ENCODE data around the gene CMC4. TPM values are rescaled to one million over a fixed set of nuclear protein-coding genes. Genes with fewer than 3 reads are reported as not detected.

CMC4 gene
- total RNA-seq, 2 experiments from 2014 or later, result 14.3 to 30.6 TPM

DNA sequence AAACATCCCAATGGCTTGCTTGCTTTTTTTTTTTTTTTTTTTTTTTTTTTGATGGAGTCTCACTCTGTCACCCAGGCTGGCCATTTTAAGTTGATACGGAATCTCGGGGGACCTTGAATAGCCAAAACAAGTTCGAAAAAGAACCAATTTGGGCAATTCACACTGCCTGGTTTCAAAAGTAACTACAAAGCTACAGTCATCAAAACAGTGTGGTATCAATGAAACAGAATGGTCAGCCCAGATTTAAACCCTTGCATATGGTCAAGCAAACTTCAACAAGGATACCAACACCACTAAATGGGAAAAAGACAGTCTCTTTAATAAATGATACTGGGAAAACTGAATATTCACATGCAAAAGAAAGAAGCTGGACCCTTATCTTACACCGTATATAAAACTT lies 42.2 kb upstream of the CMC4 start:
- H3K4me2 ChIP-seq (ENCODE audit: low read length), result no peak overlapping the region
- no peak overlapping the region for H3K27ac ChIP-seq (ENCODE audit: low read depth, low read length, poor library complexity, severe bottlenecking)
- DNase-seq (ENCODE audit: low spot score), result no peak
- no peak overlapping the region for H3K4me3 ChIP-seq (ENCODE audit: low read depth, low read length, poor library complexity, severe bottlenecking)
- TF ChIP-seq, protein P1, sequence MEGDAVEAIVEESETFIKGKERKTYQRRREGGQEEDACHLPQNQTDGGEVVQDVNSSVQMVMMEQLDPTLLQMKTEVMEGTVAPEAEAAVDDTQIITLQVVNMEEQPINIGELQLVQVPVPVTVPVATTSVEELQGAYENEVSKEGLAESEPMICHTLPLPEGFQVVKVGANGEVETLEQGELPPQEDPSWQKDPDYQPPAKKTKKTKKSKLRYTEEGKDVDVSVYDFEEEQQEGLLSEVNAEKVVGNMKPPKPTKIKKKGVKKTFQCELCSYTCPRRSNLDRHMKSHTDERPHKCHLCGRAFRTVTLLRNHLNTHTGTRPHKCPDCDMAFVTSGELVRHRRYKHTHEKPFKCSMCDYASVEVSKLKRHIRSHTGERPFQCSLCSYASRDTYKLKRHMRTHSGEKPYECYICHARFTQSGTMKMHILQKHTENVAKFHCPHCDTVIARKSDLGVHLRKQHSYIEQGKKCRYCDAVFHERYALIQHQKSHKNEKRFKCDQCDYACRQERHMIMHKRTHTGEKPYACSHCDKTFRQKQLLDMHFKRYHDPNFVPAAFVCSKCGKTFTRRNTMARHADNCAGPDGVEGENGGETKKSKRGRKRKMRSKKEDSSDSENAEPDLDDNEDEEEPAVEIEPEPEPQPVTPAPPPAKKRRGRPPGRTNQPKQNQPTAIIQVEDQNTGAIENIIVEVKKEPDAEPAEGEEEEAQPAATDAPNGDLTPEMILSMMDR (conservative IDR thresholded peaks at IDR 0.05; ENCODE audit: low read length), result no peak
- TF ChIP-seq EZH2phosphoT487 (IDR thresholded peaks at IDR 0.05; ENCODE audit: borderline replicate concordance, low read depth, low read length), result no peak
- H3K36me3 ChIP-seq (ENCODE audit: insufficient read depth, low read length), result peaks cover 39% of the 10 kb centered on the region
- CTCF ChIA-PET (ENCODE audit: unreplicated experiment), result no interaction called here
- H2AFZ ChIP-seq (ENCODE audit: low read length), result no peak overlapping the region
- no TSS peak for BruUV-seq (replicated peaks)
- no peaks in the 10 kb centered on the region for H3K9me3 ChIP-seq (ENCODE audit: low read length)
- no peaks in the 10 kb centered on the region for H4K20me1 ChIP-seq (ENCODE audit: insufficient read depth, low read length)
- intact Hi-C loops (cut with micrococcal nuclease; ENCODE audit: unreplicated experiment), result no loop called here
- H3K79me2 ChIP-seq (ENCODE audit: insufficient read depth, low read depth, low read length), result no peaks in the 10 kb centered on the region
- H3K4me1 ChIP-seq (ENCODE audit: insufficient read depth, low read length, poor library complexity, severe bottlenecking), result no peaks in the 10 kb centered on the region
- POLR2A ChIA-PET, result no interaction called here
- no peaks in the 10 kb centered on the region for H3K9me2 ChIP-seq (ENCODE audit: insufficient read depth, low read length)

DNA sequence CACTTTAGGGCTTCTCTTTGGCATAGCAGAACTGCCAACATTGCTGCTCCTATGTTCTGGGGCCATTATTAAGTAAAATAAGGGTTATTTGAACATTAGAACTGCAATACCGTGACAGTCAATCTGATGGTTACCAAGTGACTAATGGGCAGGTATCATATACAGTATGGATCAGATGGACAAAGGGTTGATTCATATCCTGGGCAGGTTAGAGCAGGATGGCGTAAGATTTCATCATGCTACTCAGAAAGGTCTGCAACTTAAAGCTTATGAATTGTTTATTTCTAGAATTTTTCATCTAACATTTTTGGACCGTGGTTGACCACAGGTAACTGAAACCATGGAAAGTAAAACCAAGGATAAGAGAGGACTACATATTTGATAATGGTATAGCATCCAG lies 41.2 kb upstream of the CMC4 start:
- Histone ChIP-seq H3K4me1 (ENCODE audit: insufficient read depth, low read length, poor library complexity, severe bottlenecking) (no peaks in the 10 kb centered on the region), H4K20me1 (ENCODE audit: insufficient read depth, low read length) (no peaks in the 10 kb centered on the region), H2AFZ (ENCODE audit: low read length) (no peak overlapping the region), H3K4me3 (ENCODE audit: low read depth, low read length, poor library complexity, severe bottlenecking) (no peak overlapping the region), H3K36me3 (ENCODE audit: insufficient read depth, low read length) (peaks cover 40% of the 10 kb centered on the region), H3K27ac (ENCODE audit: low read depth, low read length, poor library complexity, severe bottlenecking) (no peak overlapping the region), H3K4me2 (ENCODE audit: low read length) (no peak overlapping the region), H3K79me2 (ENCODE audit: insufficient read depth, low read depth, low read length) (no peaks in the 10 kb centered on the region), H3K9me2 (ENCODE audit: insufficient read depth, low read length) (no peaks in the 10 kb centered on the region), H3K9me3 (ENCODE audit: low read length) (no peaks in the 10 kb centered on the region)
- intact Hi-C loops (cut with micrococcal nuclease; ENCODE audit: unreplicated experiment), result no loop called here
- no TSS peak for BruUV-seq (replicated peaks)
- DNase-seq (ENCODE audit: low spot score), result no peak
- ChIA-PET CTCF (ENCODE audit: unreplicated experiment) (no interaction called here), POLR2A (no interaction called here)
- no peak for TF ChIP-seq EZH2phosphoT487 (IDR thresholded peaks at IDR 0.05; ENCODE audit: borderline replicate concordance, low read depth, low read length)
- TF ChIP-seq, protein P1 (conservative IDR thresholded peaks at IDR 0.05; ENCODE audit: low read length), result no peak

DNA sequence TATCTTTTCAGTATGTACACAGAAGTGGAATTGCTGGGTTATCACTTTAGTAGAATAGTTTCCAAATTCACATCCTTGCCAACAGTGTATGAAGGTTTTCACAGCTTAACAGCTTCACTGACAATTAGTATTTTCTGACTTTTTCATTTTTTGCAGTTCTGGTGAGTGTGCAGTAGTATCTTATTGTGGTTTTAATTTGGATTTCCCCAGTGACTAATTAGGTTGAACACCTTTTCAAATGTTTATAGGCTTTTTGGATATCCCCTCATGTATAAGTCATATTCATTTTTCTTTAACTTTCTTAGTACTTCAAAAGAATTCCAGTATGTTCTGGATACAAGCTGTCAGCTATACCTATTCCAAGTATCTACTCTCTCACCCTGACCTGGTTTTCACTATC lies 37.5 kb upstream of the CMC4 start:
- POLR2A ChIA-PET, result no interaction called here
- no peaks in the 10 kb centered on the region for H4K20me1 ChIP-seq (ENCODE audit: insufficient read depth, low read length)
- intact Hi-C loops (cut with micrococcal nuclease; ENCODE audit: unreplicated experiment), result no loop called here

More for the DNA sequence above, 37.5 kb upstream of the CMC4 start:
- peaks cover 51% of the 10 kb centered on the region for H3K36me3 ChIP-seq (ENCODE audit: insufficient read depth, low read length)
- no peaks in the 10 kb centered on the region for H3K9me3 ChIP-seq (ENCODE audit: low read length)
- no peak overlapping the region for H3K4me3 ChIP-seq (ENCODE audit: low read depth, low read length, poor library complexity, severe bottlenecking)
- TF ChIP-seq, protein P1 (conservative IDR thresholded peaks at IDR 0.05; ENCODE audit: low read length), result no peak
- TF ChIP-seq EZH2phosphoT487 (IDR thresholded peaks at IDR 0.05; ENCODE audit: borderline replicate concordance, low read depth, low read length), result no peak
- DNase-seq (ENCODE audit: low spot score), result no peak
- no peak overlapping the region for H3K27ac ChIP-seq (ENCODE audit: low read depth, low read length, poor library complexity, severe bottlenecking)
- BruUV-seq (replicated peaks), result no TSS peak
- no peaks in the 10 kb centered on the region for H3K79me2 ChIP-seq (ENCODE audit: insufficient read depth, low read depth, low read length)
- no peak overlapping the region for H2AFZ ChIP-seq (ENCODE audit: low read length)
- CTCF ChIA-PET (ENCODE audit: unreplicated experiment), result no interaction called here
- H3K9me2 ChIP-seq (ENCODE audit: insufficient read depth, low read length), result no peaks in the 10 kb centered on the region
- no peaks in the 10 kb centered on the region for H3K4me1 ChIP-seq (ENCODE audit: insufficient read depth, low read length, poor library complexity, severe bottlenecking)
- no peak overlapping the region for H3K4me2 ChIP-seq (ENCODE audit: low read length)

All from OCI-LY7 (cell line).